ENCODE results near the gene PDCD2. TPM values are rescaled to one million over a fixed set of nuclear protein-coding genes. Genes with fewer than 3 reads are reported as not detected.
"Not testable (repeated sequence)": the region's sequence is repeated elsewhere in the genome, so short reads cannot be mapped to it uniquely, and the experiment has no call there.

PDCD2 gene
- total RNA-seq, 1 experiment from 2014 or later = 132 TPM

DNA sequence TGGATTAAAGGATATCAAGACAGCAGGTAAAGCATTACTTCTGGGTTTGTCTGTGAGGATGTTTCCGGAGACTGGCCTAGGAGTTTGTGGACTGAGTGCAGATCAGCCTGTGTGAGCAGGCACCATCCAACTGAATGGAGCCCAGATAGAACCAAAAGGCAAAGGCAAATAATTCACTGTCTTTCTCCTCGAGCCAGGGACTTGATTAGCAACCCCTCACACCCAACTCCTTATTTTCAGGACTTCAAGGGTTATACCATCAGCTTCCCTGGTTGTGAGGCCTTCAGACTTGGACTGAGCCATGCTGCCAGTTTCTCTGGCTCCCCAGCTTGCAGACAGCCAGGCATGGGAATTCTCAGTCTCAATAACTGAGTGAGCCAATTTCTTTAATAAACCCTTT lies 50.6 kb downstream of the PDCD2 start:
- peaks cover 50% of the 10 kb centered on the region for H3K36me3 Mint-ChIP-seq

GRCh38 chr6:170532867-170533488 lies 51.5 kb downstream of the PDCD2 start:
- DNase-seq (ENCODE audit: low spot score) (no peak), ATAC-seq (no peak)
- H3K4me1 Mint-ChIP-seq = no peaks in the 10 kb centered on the region; the same call in 1 of the 2 replicates
- H3K4me3 Mint-ChIP-seq = no peak overlapping the region
- H3K27me3 Mint-ChIP-seq (ENCODE audit: low read depth) = no peaks in the 10 kb centered on the region
- H3K9me3 Mint-ChIP-seq = peaks cover 5% of the 10 kb centered on the region
- ChIA-PET CTCF (interaction anchor here (0.6 kb wide), 1 partner anchor 343 kb away, joined by 3 read pairs; no protein-coding TSS in a partner anchor), POLR2A (no interaction called here)
- no peak overlapping the region for H3K27ac Mint-ChIP-seq
- H3K36me3 Mint-ChIP-seq = peaks cover 48% of the 10 kb centered on the region
- no peak for TF ChIP-seq GABPB1 (CRISPR knock-in tag; IDR thresholded peaks at IDR 0.05)
- TF ChIP-seq ZNF281 (CRISPR knock-in tag; IDR thresholded peaks at IDR 0.05) = no peak
- no peak for TF ChIP-seq ZNF232 (CRISPR knock-in tag; IDR thresholded peaks at IDR 0.05)
- no peak for TF ChIP-seq OVOL2 (CRISPR knock-in tag; IDR thresholded peaks at IDR 0.05; ENCODE audit: borderline replicate concordance)
- no peak for TF ChIP-seq ARID4B (CRISPR knock-in tag; IDR thresholded peaks at IDR 0.05; ENCODE audit: borderline replicate concordance)
- TF ChIP-seq EMX1 (CRISPR knock-in tag; IDR thresholded peaks at IDR 0.05) = no peak
- TF ChIP-seq NFE2L1 (CRISPR knock-in tag; IDR thresholded peaks at IDR 0.05) = no peak

More for the DNA sequence above, 50.6 kb downstream of the PDCD2 start:
- POLR2A ChIA-PET = no interaction called here
- DNase-seq (ENCODE audit: low spot score) (no peak), ATAC-seq (no peak)
- Mint-ChIP-seq H3K9me3 (no peaks in the 10 kb centered on the region), H3K27me3 (ENCODE audit: low read depth) (no peaks in the 10 kb centered on the region), H3K4me3 (no peak overlapping the region), H3K4me1 (no peaks in the 10 kb centered on the region; the same call in 1 of the 2 replicates), H3K27ac (no peak overlapping the region)
- CTCF ChIA-PET = no interaction called here
- TF ChIP-seq NR1H2 (CRISPR knock-in tag; IDR thresholded peaks at IDR 0.05) (no peak), KAT7 (CRISPR knock-in tag; IDR thresholded peaks at IDR 0.05; ENCODE audit: borderline replicate concordance) (no peak), EMX1 (CRISPR knock-in tag; IDR thresholded peaks at IDR 0.05) (no peak), ZNF423 (CRISPR knock-in tag; IDR thresholded peaks at IDR 0.05) (no peak), JUN (CRISPR knock-in tag; IDR thresholded peaks at IDR 0.05) (no peak), ATF1 (CRISPR knock-in tag; IDR thresholded peaks at IDR 0.05) (no peak)
- TF ChIP-seq, protein P1, sequence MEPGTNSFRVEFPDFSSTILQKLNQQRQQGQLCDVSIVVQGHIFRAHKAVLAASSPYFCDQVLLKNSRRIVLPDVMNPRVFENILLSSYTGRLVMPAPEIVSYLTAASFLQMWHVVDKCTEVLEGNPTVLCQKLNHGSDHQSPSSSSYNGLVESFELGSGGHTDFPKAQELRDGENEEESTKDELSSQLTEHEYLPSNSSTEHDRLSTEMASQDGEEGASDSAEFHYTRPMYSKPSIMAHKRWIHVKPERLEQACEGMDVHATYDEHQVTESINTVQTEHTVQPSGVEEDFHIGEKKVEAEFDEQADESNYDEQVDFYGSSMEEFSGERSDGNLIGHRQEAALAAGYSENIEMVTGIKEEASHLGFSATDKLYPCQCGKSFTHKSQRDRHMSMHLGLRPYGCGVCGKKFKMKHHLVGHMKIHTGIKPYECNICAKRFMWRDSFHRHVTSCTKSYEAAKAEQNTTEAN (CRISPR knock-in tag; IDR thresholded peaks at IDR 0.05) = no peak

- Mint-ChIP-seq H3K36me3 (peaks cover 18% of the 10 kb centered on the region), H3K27me3 (ENCODE audit: low read depth) (no peaks in the 10 kb centered on the region), H3K9me3 (peaks cover 5% of the 10 kb centered on the region), H3K4me1 (peaks cover 9% of the 10 kb centered on the region), H3K4me3 (no peak overlapping the region), H3K27ac (0 out of 2 replicates have a peak overlapping the region, but pooled peaks have one; percentile 41)
- ATAC-seq (peak; percentile 91), DNase-seq (ENCODE audit: low spot score) (peak; percentile 78)
- CTCF ChIA-PET = interaction anchor here (0.6 to 2.3 kb wide), 17 partner anchors 9 to 1278 kb away, joined by 3 to 17 read pairs (median 4); partner anchors contain the start of genes PSMB1 and TBP
- POLR2A ChIA-PET = no interaction called here
- TF ChIP-seq GTF2I (CRISPR knock-in tag; conservative IDR thresholded peaks at IDR 0.05) (no peak), E2F4 (CRISPR knock-in tag; IDR thresholded peaks at IDR 0.05; ENCODE audit: borderline replicate concordance, low read depth) (no peak), CTCF (IDR thresholded peaks at IDR 0.05) (peak; percentile 65)
Measured at GRCh38 chr6:170529839-170530469, 54.5 kb downstream of the PDCD2 start.

GRCh38 chr6:170527995-170528394 lies 56.4 kb downstream of the PDCD2 start:
- POLR2A ChIA-PET, H3K4me3 Mint-ChIP-seq, ATAC-seq: not testable (repeated sequence)

More at GRCh38 chr6:170527995-170528394, 56.4 kb downstream of the PDCD2 start:
- CTCF ChIA-PET; H3K27ac Mint-ChIP-seq; H3K27me3 Mint-ChIP-seq (ENCODE audit: low read depth); H3K36me3 Mint-ChIP-seq; DNase-seq (ENCODE audit: low spot score); H3K9me3 Mint-ChIP-seq: not testable (repeated sequence)
- peaks cover 13% of the 10 kb centered on the region for H3K4me1 Mint-ChIP-seq
